Mammary epithelial cell (primary cell): ENCODE measurements around the gene GGCX.

Experiments used
- EZH2 ChIP-seq: IDR thresholded peaks from 2 replicates; pipeline ENCODE4 v1.6.1; 2012; ENCODE audit warnings: low read length, inconsistent platforms, borderline replicate concordance
- TF ChIP-seq, protein P1 (sequence below), 2 donors: IDR thresholded peaks in 1 of 2; conservative IDR thresholded peaks in 1 of 2; 2 replicates each; pipeline ENCODE4 v1.5.1; 2011 to 2012; ENCODE audit warnings: inconsistent platforms in 2 of 2, low read length in 2 of 2, mild to moderate bottlenecking in 2 of 2, control low read depth in 1 of 2, low read depth in 1 of 2; ENCODE audit not compliant: insufficient read depth in 1 of 2; ENCODE audit errors: extremely low read depth in 1 of 2

DNA sequence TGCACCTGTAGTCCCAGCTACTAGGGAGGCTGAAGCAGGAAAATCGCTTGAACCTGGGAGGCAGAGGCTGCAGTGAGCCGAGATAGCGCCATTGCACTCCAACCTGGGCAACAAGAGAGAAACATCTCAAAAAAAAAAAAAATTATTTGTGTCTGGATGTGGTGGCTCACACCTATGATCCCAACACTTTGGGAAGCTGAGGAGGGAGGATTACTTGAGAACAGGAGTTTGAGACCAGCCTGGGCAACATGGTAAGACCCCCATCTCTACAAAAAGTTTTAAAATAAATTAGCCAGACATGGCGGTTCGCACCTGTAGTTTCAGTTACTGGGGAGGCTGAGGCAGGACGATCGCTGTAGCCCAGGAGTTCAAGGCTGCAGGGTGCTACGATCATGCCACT, 14.4 kb upstream of the GGCX start:
- TF ChIP-seq, protein P1, sequence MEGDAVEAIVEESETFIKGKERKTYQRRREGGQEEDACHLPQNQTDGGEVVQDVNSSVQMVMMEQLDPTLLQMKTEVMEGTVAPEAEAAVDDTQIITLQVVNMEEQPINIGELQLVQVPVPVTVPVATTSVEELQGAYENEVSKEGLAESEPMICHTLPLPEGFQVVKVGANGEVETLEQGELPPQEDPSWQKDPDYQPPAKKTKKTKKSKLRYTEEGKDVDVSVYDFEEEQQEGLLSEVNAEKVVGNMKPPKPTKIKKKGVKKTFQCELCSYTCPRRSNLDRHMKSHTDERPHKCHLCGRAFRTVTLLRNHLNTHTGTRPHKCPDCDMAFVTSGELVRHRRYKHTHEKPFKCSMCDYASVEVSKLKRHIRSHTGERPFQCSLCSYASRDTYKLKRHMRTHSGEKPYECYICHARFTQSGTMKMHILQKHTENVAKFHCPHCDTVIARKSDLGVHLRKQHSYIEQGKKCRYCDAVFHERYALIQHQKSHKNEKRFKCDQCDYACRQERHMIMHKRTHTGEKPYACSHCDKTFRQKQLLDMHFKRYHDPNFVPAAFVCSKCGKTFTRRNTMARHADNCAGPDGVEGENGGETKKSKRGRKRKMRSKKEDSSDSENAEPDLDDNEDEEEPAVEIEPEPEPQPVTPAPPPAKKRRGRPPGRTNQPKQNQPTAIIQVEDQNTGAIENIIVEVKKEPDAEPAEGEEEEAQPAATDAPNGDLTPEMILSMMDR (conservative IDR thresholded peaks at IDR 0.05 in 1 of 2, IDR thresholded peaks at IDR 0.05 in 1 of 2; ENCODE audit: extremely low read depth in 1 of 2, insufficient read depth in 1 of 2, low read depth in 1 of 2, low read length in 2 of 2), result no peak
- no peak for TF ChIP-seq EZH2
